OCI-LY1 (cell line): ENCODE data around the gene RGS11.

ENCODE experiments used
- EZH2 ChIP-seq: fragments of 200-600 bp; sonication (generic), shearing (Covaris generic); IDR thresholded peaks from 2 replicates; pipeline ENCODE4 v1.8.0; 2017; ENCODE audit warnings: borderline replicate concordance, mixed run types, mild to moderate bottlenecking, antibody characterized with exemption, low read length, moderate library complexity, mixed read lengths
- TF ChIP-seq, protein P1 (sequence below): fragments of 200-600 bp; sonication (generic), shearing (Covaris generic); IDR thresholded peaks from 2 replicates; pipeline ENCODE4 v1.5.1; 2017; ENCODE audit warnings: mild to moderate bottlenecking, antibody characterized with exemption, low read length, moderate library complexity, mixed read lengths

DNA sequence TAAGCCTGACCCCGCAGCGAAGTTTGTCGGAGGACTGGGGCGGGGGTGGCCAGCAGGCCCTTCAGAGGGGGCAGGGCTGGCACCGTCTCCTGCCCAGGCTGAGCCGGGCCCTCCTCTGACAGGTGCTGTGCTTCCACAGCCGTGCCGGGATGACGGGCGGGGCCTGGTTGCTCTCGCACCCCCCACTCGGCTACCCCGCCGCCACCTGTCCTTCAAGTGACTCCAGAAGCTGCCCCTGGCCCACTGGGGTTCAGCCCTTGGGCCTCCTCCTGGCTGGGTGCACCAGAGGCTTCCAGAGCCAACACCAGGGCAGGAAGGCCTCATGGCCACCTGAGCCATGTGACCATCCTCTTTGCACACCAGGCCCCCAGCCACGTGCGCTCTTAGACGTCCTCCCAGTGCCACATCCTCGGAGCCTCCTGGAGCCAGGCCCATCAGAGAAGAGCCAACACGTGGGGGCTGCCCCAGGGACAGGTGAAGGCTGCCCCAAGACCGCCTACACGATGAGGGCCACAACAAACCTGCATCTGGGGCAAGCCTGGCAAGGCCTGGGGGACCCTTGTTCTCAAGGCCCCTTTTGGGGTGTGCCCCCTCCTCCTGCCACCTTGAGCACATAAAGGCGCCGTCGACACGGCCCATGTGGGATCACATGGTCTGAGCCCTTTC, 14.4 kb upstream of the RGS11 start:
- TF ChIP-seq, protein P1, sequence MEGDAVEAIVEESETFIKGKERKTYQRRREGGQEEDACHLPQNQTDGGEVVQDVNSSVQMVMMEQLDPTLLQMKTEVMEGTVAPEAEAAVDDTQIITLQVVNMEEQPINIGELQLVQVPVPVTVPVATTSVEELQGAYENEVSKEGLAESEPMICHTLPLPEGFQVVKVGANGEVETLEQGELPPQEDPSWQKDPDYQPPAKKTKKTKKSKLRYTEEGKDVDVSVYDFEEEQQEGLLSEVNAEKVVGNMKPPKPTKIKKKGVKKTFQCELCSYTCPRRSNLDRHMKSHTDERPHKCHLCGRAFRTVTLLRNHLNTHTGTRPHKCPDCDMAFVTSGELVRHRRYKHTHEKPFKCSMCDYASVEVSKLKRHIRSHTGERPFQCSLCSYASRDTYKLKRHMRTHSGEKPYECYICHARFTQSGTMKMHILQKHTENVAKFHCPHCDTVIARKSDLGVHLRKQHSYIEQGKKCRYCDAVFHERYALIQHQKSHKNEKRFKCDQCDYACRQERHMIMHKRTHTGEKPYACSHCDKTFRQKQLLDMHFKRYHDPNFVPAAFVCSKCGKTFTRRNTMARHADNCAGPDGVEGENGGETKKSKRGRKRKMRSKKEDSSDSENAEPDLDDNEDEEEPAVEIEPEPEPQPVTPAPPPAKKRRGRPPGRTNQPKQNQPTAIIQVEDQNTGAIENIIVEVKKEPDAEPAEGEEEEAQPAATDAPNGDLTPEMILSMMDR, result no peak
- TF ChIP-seq EZH2, result no peak
